T-helper 2 cell (primary cell): ENCODE measurements around the gene ANKRD44.
"Not testable (repeated sequence)": the region's sequence is repeated elsewhere in the genome, so short reads cannot be mapped to it uniquely, and the experiment has no call there.

ENCODE experiments used
- DNase-seq, 5 experiments: peaks; one replicate each; pipeline versions ENCODE4 v3.0.0 to v3.0.0-alpha.2; 2012 to 2022

The ANKRD44 gene

GRCh38 chr2:197072533-197072932 is 238.0 kb downstream of the ANKRD44 start:
- no peak for DNase-seq

GRCh38 chr2:197071790-197072436 is 238.7 kb downstream of the ANKRD44 start:
- DNase-seq = no peak

- no peak for DNase-seq
Observed at GRCh38 chr2:197071213-197071612, 239.4 kb downstream of the ANKRD44 start.

- no peak for DNase-seq
Observed at GRCh38 chr2:197069958-197070357, 240.6 kb downstream of the ANKRD44 start.

- DNase-seq = peak in 3 of 5 experiments; percentile 6 to 69 (median 20)
Observed at GRCh38 chr2:197062574-197062973, 248.0 kb downstream of the ANKRD44 start.

GRCh38 chr2:197059477-197059876 is 251.1 kb downstream of the ANKRD44 start:
- no peak for DNase-seq

GRCh38 chr2:197058777-197059300 is 251.7 kb downstream of the ANKRD44 start:
- no peak for DNase-seq

- DNase-seq = no peak
Observed at GRCh38 chr2:197057959-197058358, 252.6 kb downstream of the ANKRD44 start.

GRCh38 chr2:197055045-197055444 is 255.5 kb downstream of the ANKRD44 start:
- no peak for DNase-seq

GRCh38 chr2:197054437-197054836 is 256.1 kb downstream of the ANKRD44 start:
- DNase-seq = no peak

GRCh38 chr2:197052356-197052755 is 258.2 kb downstream of the ANKRD44 start:
- DNase-seq = peak in 1 of 5 experiments; percentile 79

- DNase-seq = no peak
Observed at GRCh38 chr2:197045115-197045514, 265.5 kb downstream of the ANKRD44 start.

- no peak for DNase-seq
Observed at GRCh38 chr2:197042739-197043196, 267.8 kb downstream of the ANKRD44 start.

- no peak for DNase-seq
Observed at GRCh38 chr2:197037863-197038398, 272.6 kb downstream of the ANKRD44 start.

GRCh38 chr2:197035002-197035401 is 275.6 kb downstream of the ANKRD44 start:
- no peak for DNase-seq

- no peak for DNase-seq
Observed at GRCh38 chr2:197034292-197034691, 276.3 kb downstream of the ANKRD44 start.

GRCh38 chr2:197033222-197033621 is 277.4 kb downstream of the ANKRD44 start:
- DNase-seq = no peak

- no peak for DNase-seq
Observed at GRCh38 chr2:197031803-197032202, 278.8 kb downstream of the ANKRD44 start.

GRCh38 chr2:197030090-197030489 is 280.5 kb downstream of the ANKRD44 start:
- DNase-seq = no peak

- DNase-seq = no peak
Observed at GRCh38 chr2:197028633-197029032, 281.9 kb downstream of the ANKRD44 start.

- DNase-seq = no peak
Observed at GRCh38 chr2:197028230-197028629, 282.4 kb downstream of the ANKRD44 start.

GRCh38 chr2:197024206-197024605 is 286.4 kb downstream of the ANKRD44 start:
- no peak for DNase-seq

- DNase-seq = not testable (repeated sequence)
Observed at GRCh38 chr2:197020921-197021320, 289.7 kb downstream of the ANKRD44 start.

- DNase-seq = no peak
Observed at GRCh38 chr2:197013098-197013497, 297.5 kb downstream of the ANKRD44 start.
